Stimulated activated CD4-positive, alpha-beta T cell treated with anti-CD3 and anti-CD28 coated beads, Interleukin-1b, Interleukin-23, amount 100 ng/mL, for 1 hour (primary cell): ENCODE measurements around the gene PIK3R5.
"Not testable (repeated sequence)": the region's sequence is repeated elsewhere in the genome, so short reads cannot be mapped to it uniquely, and the experiment has no call there.

Experiments
- DNase-seq, 2 donors: peaks; one replicate each; pipeline ENCODE4 v3.0.0-alpha.2; 2020; ENCODE audit warnings: low read depth in 2 of 2

PIK3R5 gene

DNA sequence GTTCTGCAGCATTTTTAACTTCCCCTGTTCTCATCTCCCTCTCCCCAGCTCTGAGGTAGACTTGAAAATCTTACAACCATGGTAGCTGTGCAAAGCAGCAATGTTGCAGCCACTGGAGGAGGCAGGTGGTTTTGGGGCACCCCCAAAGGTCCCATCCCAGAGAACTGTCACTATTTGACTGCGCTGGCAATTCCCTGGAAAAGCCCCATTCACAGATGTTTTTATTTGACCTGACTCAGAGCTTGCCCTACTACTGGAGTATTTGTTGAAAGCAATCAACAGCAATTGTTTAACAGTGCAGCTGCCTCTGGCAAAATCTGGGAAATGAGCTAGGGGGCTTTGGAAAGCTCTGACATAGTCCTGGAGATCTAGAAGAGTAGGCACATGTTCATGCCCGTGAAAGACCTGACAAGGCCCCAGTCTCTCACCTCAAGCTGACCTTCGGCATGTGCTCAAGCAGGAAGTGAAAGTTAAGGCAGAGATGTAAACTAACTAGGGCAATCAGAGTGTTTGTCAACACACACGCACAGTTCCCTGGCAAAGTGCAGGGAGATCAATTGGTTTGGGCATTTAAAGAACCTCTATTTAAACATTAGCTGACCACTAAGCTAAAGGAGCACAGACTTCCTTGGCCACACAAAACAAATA, 19.7 kb upstream of the PIK3R5 start:
- DNase-seq, result no peak

GRCh38 chr17:8984225-8984624, 18.7 kb upstream of the PIK3R5 start:
- not testable (repeated sequence) for DNase-seq

- DNase-seq, result no peak
Measured at GRCh38 chr17:8981443-8981842, 15.9 kb upstream of the PIK3R5 start.

DNA sequence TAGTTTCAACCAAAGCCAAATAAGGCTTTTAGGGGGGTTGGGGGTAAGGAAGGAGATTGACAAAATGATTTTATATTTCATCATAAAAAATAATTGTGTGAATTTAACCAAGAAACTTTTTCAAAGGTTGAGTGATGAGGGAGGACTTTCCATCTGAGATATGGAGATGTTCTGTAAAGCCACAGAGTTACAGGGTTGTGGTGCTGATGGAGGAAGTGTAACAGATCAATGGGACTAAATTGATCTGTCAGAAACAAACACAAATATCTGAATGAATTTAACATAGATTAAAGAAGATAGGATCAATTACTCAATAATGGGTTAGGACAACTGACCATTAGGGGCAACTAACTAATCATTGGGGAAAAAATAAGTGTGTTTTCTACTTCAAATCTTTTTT, 14.2 kb upstream of the PIK3R5 start:
- DNase-seq, result no peak

DNA sequence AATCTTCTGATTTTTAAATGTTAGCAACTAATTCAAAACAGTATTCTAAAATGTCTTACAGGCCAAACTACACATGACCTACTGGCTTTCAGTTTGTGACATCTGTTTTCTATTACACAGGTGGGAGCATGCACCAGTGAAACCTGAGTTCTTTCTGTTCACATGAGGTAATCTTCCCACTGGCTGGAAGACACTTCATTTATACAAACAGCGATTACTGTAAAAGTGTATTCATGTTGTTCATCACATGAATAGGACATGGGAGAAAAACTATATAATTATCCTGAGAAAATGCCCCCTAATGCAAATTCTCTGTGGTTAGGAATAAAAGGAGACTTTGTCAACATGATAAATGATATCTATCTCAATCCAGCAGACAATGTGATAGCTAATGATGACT, 11.1 kb upstream of the PIK3R5 start:
- no peak for DNase-seq

- no peak for DNase-seq
Measured at GRCh38 chr17:8975091-8975725, 9.7 kb upstream of the PIK3R5 start.

GRCh38 chr17:8969901-8970300, 4.4 kb upstream of the PIK3R5 start:
- DNase-seq, result no peak

DNA sequence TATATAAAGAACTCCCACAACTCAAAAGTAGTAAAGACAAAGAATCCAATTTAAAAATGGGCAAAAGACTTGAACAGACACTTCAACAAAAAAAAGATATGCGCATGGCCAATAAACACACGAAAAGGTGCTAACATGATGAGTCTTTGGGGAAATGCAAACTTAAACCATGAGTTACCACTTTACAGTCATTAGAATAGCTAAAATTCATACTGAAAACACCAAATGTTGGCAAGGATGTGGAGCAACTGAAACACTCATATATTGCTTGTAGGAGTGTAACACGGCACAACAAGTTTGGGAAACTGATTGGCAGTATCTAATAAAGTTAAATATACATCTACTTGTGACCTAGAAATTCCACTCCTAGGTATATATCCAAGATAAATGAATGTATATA, 3.0 kb upstream of the PIK3R5 start:
- DNase-seq, result no peak

GRCh38 chr17:8967861-8968260, 2.4 kb upstream of the PIK3R5 start:
- no peak for DNase-seq

DNA sequence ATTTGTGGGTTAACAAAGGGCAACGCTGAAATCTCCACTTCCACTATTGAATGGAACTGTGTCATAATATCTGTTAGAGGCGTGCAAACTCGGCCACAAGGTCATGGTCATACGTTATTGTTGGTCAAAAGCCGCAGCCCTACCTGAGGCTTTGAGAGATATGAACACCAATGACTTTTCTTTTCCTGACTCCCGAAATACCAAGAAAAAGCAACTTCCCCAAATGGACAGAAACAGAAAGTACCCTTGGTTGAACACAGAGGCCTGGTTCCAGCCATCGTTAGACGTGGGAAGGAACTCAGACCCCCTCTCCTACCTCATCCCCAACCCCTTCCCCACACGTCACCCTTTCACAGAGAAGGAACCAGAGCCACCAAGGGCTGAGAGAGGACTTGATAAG, 1.4 kb upstream of the PIK3R5 start:
- no peak for DNase-seq

DNA sequence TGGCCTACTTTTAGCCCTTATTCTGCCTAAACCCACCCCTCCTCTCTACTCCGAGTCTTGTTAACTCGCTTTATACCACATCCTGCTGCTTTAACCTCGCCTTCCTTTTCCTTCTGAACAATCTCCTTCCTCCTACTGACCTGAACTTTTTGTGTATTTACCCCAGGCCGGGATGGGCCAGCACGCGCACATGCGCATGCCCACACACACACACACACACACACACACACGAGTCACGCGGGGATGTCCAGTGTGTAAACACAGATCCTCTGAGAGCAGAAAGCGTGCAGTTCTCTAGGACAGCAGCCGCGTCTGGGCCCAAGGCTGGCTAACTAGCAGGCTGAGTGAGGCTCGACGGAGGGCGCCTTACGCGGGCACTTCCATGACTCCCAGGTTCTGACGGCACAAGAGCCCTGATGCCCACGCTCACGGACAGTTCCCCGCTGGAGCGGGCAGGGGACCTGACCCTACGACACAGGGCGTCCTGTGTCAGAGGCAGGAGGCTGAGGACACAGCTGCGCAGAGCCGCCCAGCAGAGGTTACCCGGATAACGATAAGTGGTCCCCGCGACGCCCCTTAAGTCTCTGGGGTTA, 610 bp downstream of the PIK3R5 start:
- no peak for DNase-seq

DNA sequence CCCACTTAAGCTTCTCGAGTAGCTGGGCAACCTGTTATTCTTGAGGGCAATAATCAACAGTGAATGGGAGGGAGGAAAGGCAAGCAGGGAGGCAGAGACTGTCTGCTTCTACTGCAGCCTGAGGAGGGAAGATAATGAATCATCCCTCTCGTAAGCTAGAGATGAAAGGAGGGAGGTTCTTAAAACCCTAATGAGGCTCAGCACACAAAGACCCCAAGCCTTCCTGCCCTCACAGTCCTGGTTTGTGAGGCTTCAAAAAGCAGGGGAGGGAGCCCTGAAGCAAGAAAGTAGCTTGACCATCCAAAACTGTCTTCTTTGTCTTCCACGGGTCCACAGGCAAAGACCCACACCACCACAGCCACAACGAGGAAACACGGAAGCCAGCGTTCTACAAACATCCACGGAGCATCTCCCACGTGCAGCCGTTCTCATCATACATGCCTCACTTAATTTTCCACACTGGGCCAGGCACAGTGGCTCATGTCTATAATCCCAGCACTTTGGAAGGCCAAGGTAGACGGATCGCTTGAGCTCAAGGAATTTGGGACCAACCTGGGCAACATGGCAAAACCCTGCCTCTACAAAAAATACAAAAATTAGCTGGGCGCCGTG, 1.8 kb downstream of the PIK3R5 start:
- no peak for DNase-seq

GRCh38 chr17:8963014-8963413, 2.5 kb downstream of the PIK3R5 start:
- no peak for DNase-seq

- DNase-seq, result no peak
Measured at GRCh38 chr17:8961829-8962228, 3.7 kb downstream of the PIK3R5 start.

- no peak for DNase-seq
Measured at GRCh38 chr17:8960325-8961140, 5.0 kb downstream of the PIK3R5 start.

- DNase-seq, result no peak
Measured at GRCh38 chr17:8959312-8959918, 6.1 kb downstream of the PIK3R5 start.

- DNase-seq, result no peak
Measured at GRCh38 chr17:8957721-8958120, 7.8 kb downstream of the PIK3R5 start.

DNA sequence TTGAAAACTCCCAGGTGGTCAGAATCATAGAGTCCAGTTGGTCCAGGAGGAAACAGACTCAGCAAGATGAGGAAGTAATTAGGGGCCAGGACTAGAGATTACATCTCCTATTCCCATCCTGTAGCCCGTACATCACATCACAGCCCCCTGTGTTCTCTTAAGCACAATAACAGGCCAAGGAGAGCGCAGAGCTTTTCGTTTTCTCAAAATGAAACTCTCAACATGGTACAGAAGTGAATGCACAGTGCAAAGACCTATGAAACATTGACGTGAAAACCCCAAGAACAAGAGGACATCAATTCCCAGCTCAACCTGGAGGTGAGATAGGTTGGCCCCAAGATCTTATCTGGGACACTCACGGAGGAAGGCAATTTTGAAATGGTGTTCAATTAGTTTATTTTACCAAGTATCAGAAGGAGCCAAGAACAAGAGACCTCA, 9.0 kb downstream of the PIK3R5 start:
- DNase-seq, result no peak

DNA sequence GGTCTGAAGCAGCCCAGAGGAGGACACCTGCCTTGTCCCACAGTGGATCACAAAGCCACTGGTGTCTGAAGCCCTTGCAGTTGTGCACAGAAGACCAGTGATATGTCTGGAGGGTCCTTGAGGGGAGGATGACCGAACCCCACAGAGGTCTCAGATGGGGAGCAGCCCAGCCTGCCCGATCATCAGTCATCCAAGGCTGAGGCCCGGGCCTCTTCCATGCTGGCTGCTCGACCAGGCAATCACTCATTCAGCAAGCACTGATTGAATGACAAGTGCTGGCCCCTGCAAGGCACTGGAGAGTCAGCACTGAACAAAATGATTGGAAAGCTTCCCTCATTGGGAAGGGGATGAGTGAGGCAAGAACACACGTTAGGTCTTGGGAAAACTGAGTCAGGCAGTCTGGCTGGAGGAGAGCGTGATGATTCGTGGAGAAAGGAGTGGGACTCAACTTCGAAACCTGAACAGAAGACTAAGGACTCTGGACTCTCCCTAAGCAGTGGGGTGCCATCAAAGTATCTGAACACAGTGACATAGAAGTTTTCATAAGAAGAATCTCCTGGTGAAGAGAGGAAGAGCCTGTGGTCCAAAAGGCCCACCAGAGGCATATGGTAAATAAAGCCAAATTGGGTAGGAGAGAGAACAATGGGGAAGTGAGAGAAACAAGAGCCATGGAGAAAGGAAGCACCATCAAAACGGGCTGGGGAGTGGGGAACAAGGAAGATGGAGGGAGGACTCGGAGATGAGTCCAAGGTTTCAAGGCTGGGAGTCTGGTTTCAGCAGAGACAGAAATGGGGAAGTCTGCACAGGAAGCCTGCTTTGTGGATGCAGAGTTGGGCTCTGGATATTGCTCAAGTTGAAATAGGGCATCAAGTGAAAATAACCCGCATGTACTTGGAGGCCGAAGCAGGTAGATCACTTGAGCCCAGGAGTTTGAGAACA, 10.2 kb downstream of the PIK3R5 start:
- DNase-seq, result no peak

GRCh38 chr17:8954339-8954738, 11.2 kb downstream of the PIK3R5 start:
- peak in 1 of 2 donors; percentile 44 for DNase-seq
